Hepatocyte (in vitro differentiated cells): Measurements from ENCODE around the gene CTH.

Experiments
- EZH2 ChIP-seq: fragments of 200-600 bp; sonication (generic); IDR thresholded peaks from 2 replicates; pipeline ENCODE4 v1.6.1; 2016; ENCODE audit warnings: antibody characterized with exemption, mild to moderate bottlenecking, borderline replicate concordance
- EZH2phosphoT487 ChIP-seq: fragments of 200-600 bp; sonication (generic); IDR thresholded peaks from one replicate; pipeline ENCODE4 v1.6.1; 2018; ENCODE audit warnings: antibody characterized with exemption, mild to moderate bottlenecking, low read depth, moderate library complexity; ENCODE audit not compliant: unreplicated experiment, severe bottlenecking
- TF ChIP-seq, protein P1 (sequence below): fragments of 200-600 bp; sonication (generic); IDR thresholded peaks from 2 replicates; pipeline ENCODE4 v1.5.1; 2016; ENCODE audit warnings: antibody characterized with exemption, mild to moderate bottlenecking; ENCODE audit not compliant: poor library complexity

DNA sequence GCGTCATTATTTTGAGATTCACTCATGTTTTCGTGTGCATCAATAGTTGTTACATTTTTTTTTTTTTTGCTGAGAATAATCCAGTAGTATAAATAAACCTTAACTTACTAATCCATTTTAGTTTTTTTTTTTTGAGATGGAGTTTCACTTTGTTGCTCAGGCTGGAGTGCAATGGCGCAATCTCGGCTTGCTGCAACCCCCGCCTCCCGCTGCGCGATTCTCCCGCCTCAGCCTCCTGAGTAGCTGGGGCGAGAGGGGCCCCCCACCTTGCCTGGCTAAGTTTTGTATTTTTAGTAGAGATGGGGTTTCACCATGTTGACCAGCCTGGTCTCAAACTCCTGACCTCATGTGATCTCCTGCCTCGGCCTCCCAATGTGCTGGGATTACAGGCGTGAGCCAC, 66.0 kb downstream of the CTH start:
- TF ChIP-seq, protein P1, sequence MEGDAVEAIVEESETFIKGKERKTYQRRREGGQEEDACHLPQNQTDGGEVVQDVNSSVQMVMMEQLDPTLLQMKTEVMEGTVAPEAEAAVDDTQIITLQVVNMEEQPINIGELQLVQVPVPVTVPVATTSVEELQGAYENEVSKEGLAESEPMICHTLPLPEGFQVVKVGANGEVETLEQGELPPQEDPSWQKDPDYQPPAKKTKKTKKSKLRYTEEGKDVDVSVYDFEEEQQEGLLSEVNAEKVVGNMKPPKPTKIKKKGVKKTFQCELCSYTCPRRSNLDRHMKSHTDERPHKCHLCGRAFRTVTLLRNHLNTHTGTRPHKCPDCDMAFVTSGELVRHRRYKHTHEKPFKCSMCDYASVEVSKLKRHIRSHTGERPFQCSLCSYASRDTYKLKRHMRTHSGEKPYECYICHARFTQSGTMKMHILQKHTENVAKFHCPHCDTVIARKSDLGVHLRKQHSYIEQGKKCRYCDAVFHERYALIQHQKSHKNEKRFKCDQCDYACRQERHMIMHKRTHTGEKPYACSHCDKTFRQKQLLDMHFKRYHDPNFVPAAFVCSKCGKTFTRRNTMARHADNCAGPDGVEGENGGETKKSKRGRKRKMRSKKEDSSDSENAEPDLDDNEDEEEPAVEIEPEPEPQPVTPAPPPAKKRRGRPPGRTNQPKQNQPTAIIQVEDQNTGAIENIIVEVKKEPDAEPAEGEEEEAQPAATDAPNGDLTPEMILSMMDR = no peak
- TF ChIP-seq EZH2 (no peak), EZH2phosphoT487 (no peak)
